IPS DF 4.7 (cell line): ENCODE results near the gene TMUB1.

Experiments used
- DNase-seq: peaks from one replicate; pipeline ENCODE4 v3.0.0-alpha.2; 2013; ENCODE audit warnings: low spot score; ENCODE audit errors: extremely low read depth

Gene TMUB1

GRCh38 chr7:151070574-151070960, 12.7 kb downstream of the TMUB1 start:
- DNase-seq: no peak

GRCh38 chr7:151069841-151070573, 13.3 kb downstream of the TMUB1 start:
- no peak for DNase-seq

GRCh38 chr7:151068069-151068773, 15.1 kb downstream of the TMUB1 start:
- DNase-seq: no peak

DNA sequence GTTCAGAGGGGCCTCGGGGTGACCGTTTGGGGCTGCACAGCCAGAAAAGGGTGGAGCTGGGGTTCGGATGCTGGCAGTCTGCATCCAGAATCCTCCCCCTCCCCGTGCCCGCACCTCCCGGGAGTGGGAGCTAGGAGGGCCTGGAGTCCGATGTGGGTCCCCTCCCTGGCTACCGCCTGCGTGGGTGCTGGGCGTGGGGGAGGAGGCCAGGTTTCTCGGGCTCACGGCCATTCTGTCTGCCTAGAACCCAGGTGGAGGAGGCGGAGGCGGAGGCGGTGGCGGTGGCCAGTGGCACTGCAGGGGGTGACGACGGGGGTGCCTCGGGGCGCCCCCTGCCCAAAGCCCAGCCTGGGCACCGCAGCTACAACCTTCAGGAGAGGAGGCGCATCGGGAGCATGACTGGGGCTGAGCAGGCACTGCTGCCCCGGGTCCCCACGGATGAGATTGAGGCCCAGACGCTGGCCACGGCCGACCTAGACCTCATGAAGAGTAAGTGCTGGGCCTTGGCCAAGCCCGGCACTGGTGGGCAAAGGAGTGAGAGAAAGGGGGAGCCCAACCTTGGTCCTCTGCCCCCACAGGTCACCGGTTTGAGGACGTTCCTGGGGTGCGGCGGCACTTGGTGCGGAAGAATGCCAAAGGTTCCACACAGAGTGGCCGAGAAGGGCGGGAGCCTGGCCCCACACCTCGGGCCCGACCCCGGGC, 16.9 kb downstream of the TMUB1 start:
- DNase-seq: no peak

- no peak for DNase-seq
Measured at GRCh38 chr7:151065516-151065915, 17.8 kb downstream of the TMUB1 start.

GRCh38 chr7:151064993-151065392, 18.3 kb downstream of the TMUB1 start:
- DNase-seq: no peak

DNA sequence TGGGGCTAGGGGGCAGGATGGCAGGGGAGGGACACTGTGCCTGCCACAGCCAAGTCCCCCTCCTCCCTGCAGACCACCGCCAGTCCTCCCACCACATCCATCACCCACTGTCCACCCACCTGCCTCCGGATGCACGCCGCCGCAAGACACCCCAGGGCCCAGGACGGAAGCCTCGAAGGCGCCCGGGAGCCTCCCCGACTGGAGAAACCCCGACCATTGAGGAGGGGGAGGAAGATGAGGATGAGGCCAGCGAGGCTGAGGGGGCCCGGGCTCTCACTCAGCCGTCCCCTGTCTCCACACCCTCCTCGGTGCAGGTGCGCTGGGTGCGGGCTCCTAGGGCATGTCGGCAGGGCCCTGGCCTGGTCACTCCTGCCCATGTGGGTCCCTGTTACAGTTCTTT, 18.8 kb downstream of the TMUB1 start:
- DNase-seq: no peak

DNA sequence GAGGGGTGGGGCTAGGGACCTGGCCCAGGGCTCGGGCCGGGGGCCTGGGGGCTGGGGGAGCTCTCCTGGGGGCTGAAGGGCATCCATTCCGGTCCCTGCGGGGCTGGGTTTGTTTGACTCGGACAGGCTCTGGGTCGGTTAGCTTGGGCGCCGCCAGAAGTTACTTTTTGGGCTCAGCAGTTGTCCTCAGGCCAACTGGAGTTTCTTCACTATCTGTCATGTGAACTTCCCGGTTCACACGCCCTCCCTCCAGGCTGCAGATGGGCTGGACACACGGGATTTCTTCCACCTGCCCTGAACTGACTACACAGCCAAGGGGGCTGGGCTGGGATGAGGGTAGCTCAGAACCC, 20.1 kb downstream of the TMUB1 start:
- DNase-seq: no peak

DNA sequence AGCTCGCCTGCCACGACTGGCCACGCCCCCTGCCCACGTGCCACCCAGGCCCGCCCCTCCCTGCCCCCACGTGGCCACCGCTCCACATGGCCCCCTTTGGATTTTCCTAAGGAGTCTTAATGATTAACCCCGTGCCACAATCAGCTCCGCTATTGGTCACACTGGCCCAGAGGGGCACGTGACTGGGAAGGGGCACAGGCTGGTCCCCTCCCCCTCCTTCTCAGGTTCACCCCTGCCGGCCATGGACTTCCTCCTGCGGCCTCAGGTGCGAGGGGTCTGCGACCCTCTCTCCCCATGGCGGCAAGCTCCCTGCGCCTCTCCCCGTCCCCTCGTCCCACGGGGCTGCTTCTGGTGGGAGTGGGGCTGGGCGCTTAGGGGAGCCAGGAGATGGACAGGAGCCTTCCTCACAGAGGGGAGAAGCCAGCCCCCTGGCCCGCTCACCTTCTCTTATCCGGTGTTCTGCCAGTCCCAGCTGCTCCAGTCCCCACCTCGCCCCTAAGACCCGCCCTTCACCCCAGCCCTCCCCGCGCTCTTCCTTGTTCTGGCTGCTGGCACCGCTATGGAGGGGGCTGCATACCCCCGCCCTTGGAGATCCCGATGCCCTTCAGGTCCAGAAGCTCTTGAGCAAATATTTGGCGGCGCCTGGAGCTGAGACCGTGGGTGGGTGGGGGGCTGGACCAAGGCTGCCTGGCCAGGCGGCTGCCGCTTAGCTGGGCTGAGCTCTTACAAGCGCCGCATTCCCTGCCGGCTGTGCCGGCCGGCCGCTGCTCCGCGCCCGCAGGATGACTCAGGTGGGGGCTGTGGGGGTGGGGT, 20.7 kb downstream of the TMUB1 start:
- no peak for DNase-seq

GRCh38 chr7:151062111-151062398, 21.2 kb downstream of the TMUB1 start:
- no peak for DNase-seq

GRCh38 chr7:151061213-151062110, 21.8 kb downstream of the TMUB1 start:
- DNase-seq: no peak

- DNase-seq: no peak
Measured at GRCh38 chr7:151060416-151061212, 22.7 kb downstream of the TMUB1 start.

DNA sequence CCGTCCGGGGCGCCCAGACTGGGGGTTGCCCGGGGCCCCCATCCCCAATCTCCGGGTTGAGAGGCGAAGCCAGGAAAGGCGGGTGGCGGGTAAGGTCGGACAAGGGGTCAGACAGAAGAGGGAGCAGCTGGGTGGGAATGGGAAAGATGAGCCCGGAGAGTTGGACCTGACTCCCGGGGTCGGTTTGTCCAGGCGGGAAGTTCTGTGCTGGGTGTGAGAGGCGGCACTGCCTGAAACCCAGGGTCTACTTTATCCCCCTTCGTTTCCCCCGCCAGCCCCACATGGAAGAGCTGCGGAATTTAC, 23.2 kb downstream of the TMUB1 start:
- no peak for DNase-seq

GRCh38 chr7:151059367-151060112, 23.8 kb downstream of the TMUB1 start, which contains the start of gene SLC4A2:
SLC4A2 (plus strand) TSS chr7:151059589; CDS start chr7:151061988, 2,399 bp downstream.
- no peak for DNase-seq

- DNase-seq: no peak
Measured at GRCh38 chr7:151058781-151059366, 24.4 kb downstream of the TMUB1 start.

DNA sequence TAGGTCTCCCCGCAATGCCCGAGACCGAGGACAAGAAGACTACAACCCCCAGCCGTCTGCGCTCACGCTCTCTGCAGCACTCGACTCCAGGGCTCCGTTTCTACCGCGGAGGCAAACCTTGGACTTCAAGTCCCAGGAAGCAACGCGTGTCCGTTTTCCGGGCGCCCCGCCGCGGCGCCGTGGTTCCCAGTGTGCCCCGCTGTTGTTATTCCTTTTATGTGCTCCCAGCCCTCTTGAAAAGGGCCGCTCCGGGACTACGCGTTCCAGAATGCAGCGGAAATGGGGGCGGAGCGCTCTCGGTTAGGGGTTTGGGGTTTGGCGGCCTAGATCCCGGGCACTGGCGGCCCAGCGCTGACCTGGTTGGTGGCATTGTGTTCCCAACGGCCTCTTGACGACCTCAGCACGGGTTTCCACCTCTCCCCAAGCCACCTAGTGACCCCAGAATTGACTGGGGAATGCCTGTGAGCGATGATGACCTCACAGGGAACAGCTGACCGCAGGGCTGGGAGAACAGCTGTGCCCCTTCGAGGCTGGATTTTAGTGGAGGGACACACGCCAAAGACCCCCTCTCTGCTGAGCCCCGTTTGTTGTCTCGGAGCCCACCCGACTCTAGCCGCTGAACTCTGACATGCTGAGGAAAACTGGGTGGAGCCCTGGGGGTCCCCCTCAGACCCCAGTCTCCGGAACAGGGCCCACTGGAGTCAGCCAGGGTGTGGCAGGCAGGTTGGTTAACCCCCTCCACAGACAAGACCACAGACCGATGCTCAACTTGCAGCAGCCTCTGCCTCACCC, 25.1 kb downstream of the TMUB1 start:
- peak; percentile 98 for DNase-seq

GRCh38 chr7:151057506-151057988, 25.7 kb downstream of the TMUB1 start, which contains the start of gene CDK5:
CDK5 (minus strand) TSS chr7:151057897; CDS start chr7:151057848, 49 bp downstream.
- DNase-seq: no peak
